Measurements from ENCODE around the gene CTRB2. TPM values are rescaled to one million over a fixed set of nuclear protein-coding genes. Genes with fewer than 3 reads are reported as not detected.

CTRB2 gene
- total RNA-seq = not detected in 2 replicates

DNA sequence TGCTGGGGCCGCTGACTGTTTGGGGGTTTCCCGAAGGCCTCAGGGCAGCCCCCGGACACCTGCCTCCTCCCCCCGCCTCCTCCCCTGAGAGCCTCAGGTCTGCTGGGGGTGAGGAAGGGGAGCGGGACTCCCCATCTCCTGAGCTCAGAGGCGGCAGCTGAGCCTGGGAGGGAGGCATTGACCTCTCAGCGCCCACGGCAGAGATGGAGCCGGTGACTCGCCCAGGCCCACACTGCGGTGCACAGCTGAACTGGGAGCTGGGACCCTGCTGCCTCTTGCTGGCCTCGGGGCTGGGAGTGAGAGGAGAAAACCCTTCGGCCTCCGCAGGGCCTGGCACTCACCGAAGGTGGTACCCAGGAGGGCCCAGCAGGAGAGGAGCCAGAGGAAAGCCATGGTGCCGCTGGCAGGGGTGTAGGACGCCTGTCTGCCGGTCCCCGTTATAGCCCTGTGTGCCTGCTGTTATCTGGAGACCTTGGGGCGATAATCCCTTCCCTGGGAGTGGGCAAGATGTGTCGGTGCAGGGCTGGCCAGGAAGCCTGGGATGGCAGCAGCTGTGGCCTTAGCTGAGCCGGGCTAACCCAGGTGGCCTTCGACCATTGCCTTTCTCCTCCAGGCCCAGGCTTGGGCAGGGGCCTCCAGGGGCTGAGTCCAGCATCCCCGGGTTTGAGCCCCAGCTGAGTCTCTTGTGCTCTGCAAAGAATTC is at the start of gene CTRB2:
Gene CTRB2 (minus strand): TSS at position 413 of the 703 bp plus-strand sequence. CDS start 20 bp downstream, at position 393.

DNA sequence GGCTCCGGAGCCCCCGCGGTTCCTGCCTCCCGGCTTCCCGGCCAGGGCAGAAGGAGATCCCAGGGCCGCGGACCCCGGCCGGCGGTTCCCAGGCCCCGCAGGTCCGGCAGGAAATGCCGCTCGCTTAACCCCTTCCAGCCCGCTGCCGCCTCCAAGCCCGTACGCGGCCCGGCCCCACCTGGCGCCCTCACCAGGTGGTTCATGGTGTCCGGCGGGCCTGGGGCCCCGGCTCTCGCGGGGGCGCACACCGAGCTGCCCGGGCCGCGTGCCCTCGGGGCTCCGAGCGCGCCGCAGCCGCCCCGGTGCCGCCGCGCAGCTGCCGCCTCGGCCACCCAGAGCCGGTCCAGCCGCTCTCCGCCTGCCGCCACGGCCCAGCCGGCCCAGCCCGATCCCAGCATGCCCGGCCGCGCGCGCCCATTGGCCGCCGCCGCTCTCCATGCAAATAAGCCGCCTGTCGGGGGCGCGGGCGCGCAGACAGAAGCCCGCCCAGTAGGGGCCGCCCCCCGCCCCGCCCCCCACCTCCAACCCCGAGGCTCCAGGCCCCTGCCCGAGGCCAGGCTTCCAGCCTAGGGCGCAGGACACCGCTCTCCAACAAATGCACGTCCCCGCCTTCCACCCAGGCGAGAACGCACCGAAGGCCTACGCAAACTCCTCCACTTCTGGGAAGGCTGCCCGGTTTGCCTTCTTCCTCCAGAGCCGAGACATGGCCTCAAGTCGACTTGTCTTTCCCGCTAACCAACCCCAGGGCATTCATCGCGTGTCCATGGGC is 44.5 kb upstream of the CTRB2 start, which contains the start of gene BCAR1:
Gene BCAR1 (minus strand): TSS at position 345 of the 769 bp plus-strand sequence. CDS start 142 bp downstream, at position 203.

DNA sequence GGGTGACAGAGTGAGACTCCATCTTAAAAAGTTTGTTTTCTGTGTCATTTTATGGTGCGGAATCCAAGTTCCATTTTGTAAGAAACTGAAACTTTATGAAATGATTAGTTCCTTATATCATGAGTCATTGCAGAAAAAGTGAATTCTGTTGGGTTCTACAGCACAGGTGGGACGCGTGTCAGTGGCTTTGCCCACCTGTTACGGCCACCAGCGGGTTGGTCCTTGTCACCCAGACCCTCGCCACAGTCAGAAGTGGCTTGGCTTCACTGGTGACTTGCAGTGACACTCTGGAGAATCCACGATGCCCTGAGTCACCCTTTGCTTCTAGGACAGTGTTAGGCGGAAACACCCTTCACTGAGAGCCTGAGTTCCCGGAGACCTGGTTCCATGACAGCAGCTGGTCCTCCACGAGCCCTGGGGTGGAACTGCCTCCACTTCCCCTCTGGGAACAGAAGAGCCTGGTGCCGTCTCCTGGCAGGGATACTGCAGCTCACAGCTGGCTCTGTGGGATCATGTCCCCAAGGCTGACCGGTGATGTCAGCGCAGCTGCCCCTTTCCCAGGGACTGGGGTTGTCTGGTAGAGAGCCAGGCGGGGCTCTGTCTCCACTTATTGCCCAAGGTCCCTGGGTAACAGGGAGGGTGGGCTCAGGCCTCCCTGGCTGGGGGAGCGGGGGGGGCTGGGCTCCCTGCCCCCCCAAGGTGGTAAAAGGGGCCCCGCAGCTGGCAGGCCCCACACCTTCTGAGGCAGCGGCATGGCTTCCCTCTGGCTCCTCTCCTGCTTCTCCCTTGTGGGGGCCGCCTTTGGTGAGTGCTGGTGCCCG is 11.5 kb upstream of the CTRB2 start, which contains the start of gene CTRB1:
Gene CTRB1 (plus strand): TSS at position 733 of the 821 bp plus-strand sequence. CDS start 20 bp downstream, at position 753.

Other genes with a start within 250 kb of the CTRB2 start
- 14.5 and 17.9 TPM in 2 replicates for gene WDR59, start 222.0 kb downstream of the CTRB2 start, total RNA-seq
- gene ZNRF1, start 208.1 kb downstream of the CTRB2 start, total RNA-seq = 8.7 and 14.9 TPM in 2 replicates
- gene LDHD, start 90.4 kb downstream of the CTRB2 start, total RNA-seq = 0.43 and 2.5 TPM in 2 replicates
- 5.2 and 7.1 TPM in 2 replicates for gene ZFP1, start 58.6 kb downstream of the CTRB2 start, total RNA-seq
- not detected in 2 replicates for gene CTRB1, start 11.8 kb upstream of the CTRB2 start, total RNA-seq
- gene BCAR1, start 44.5 kb upstream of the CTRB2 start, total RNA-seq = 17.5 and 18.5 TPM in 2 replicates
- 78.0 and 88.0 TPM in 2 replicates for gene CFDP1, start 226.3 kb upstream of the CTRB2 start, total RNA-seq

Measured in bronchial smooth muscle cell (primary cell).